Fibroblast of upper back skin (primary cell): ENCODE data around the gene STXBP1.
"Not testable (repeated sequence)": the region's sequence is repeated elsewhere in the genome, so short reads cannot be mapped to it uniquely, and the experiment has no call there.

ENCODE experiments used
- DNase-seq: peaks from one replicate; pipeline ENCODE4 v3.0.0-alpha.2; 2013

Gene STXBP1

GRCh38 chr9:127611899-127612790 is at the start of gene STXBP1:
TSS of gene STXBP1 (plus strand) at chr9:127612277. CDS start at chr9:127612404, 127 bp downstream.
- DNase-seq = peak; percentile 79

GRCh38 chr9:127562279-127562796 is 49.7 kb upstream of the STXBP1 start:
- no peak for DNase-seq

GRCh38 chr9:127562841-127563401 is 49.2 kb upstream of the STXBP1 start:
- peak; percentile 67 for DNase-seq

GRCh38 chr9:127563579-127563978 is 48.5 kb upstream of the STXBP1 start:
- DNase-seq = no peak

- DNase-seq = no peak
These were observed 46.8 kb upstream of the STXBP1 start for GRCh38 chr9:127565231-127565630.

- DNase-seq = no peak
These were observed 45.6 kb upstream of the STXBP1 start for GRCh38 chr9:127566351-127567001.

GRCh38 chr9:127567035-127567729 is 44.9 kb upstream of the STXBP1 start:
- no peak for DNase-seq

GRCh38 chr9:127567730-127568617 is 44.1 kb upstream of the STXBP1 start:
- no peak for DNase-seq

GRCh38 chr9:127568618-127568970 is 43.5 kb upstream of the STXBP1 start:
- DNase-seq = no peak

GRCh38 chr9:127568971-127569885 is 42.8 kb upstream of the STXBP1 start:
- peak; percentile 87 for DNase-seq

GRCh38 chr9:127569886-127570401 is 42.1 kb upstream of the STXBP1 start:
- no peak for DNase-seq

GRCh38 chr9:127570533-127571111 is 41.5 kb upstream of the STXBP1 start:
- no peak for DNase-seq

GRCh38 chr9:127571971-127572370 is 40.1 kb upstream of the STXBP1 start:
- no peak for DNase-seq

GRCh38 chr9:127572961-127573721 is 38.9 kb upstream of the STXBP1 start:
- peak; percentile 70 for DNase-seq

- DNase-seq = no peak
These were observed 37.7 kb upstream of the STXBP1 start for GRCh38 chr9:127574072-127574993.

GRCh38 chr9:127575875-127576778 is 36.0 kb upstream of the STXBP1 start:
- no peak for DNase-seq

GRCh38 chr9:127577194-127577593 is 34.9 kb upstream of the STXBP1 start:
- not testable (repeated sequence) for DNase-seq
